HG03060 (cell line): Measurements from ENCODE around the gene C1orf159.

Source experiments
- ATAC-seq: cut with Tn5 transposase; IDR thresholded peaks from one replicate; pipeline ENCODE4 v1.9.1; 2021; ENCODE audit warnings: low read depth, moderate number of reproducible peaks; ENCODE audit not compliant: unreplicated experiment

C1orf159 gene

DNA sequence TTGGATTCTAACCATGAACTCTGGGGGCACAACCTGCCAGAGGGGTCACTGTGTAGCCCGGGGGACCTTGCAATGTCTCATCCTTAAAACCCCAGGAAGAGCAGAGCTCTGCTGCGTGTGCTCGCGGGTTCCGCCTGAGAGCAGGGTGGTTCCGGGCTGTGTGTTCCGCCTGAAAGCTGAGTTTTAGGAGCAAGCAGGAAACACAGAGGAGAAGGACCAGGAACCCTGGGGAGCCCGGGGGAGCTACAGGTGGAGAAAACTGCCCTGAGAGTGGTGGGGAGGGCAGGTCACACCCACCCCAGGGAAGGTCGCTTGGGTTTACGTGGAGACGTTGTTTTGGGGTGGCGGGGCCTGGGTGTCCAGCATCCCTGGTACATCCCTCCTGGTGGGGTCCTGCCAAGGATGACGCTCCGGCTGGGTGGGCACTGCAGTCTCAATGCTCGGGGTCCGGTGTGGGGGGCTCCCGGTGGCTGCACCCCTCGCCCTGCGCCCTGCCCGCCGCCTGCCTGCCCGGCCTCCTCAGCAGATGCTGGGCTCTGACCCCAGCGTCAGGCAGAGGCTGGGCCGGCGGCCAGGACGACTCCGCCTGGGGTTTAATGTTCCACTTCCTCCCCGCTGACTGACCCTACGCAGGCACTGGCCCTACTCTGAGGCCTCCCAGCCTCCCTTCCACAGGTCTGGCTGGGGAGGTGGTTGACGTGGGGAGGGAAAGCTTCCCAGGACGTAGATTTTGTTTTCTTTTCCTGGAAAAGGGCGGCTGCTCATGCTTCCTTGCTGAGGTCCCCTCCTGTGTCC, 17.3 kb upstream of the C1orf159 start:
- ATAC-seq: no peak

DNA sequence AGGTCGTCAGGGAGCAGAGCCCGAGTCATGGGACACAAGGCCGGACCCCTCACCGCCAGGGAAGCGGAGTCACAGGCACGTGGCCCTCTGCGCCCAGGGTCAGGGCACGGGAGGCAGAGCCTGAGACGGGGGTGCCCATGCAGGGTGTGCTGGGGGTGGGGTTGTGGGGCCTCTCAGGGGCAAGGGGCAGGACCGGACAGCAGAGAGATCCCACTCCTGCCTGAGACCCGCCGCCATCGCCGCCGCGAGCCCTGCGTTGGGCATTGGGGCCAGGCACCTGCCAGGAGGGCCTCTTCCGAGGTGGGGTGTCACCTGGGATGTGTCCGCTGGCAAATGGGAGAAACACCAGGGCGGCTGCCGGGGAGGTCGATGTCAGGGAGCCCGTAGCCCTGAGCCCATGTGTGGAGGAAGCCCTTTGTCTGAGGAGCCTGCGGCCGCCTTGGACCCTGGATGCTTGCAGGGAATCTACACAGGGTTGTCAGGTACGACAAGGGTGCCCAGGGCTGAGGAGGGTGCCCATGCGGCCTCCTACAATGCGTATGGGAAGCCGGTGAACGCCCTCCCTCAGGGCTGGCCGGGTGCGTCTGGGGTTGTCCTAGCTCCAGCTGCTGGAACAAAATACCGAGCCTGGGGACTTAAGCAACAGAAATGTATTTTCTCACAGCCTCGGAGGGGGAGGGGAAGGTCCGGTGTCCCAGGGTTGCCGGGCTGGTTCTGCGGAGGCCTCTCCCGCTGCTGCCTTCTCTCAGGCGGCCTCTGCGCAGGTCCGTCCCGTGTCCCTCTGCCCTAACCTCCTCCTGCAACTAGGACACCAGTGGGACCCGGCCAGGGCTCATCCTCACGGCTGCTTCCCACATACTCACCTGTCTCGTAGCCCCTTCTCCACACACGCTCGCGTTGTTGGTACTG, 16.4 kb upstream of the C1orf159 start:
- ATAC-seq: no peak

DNA sequence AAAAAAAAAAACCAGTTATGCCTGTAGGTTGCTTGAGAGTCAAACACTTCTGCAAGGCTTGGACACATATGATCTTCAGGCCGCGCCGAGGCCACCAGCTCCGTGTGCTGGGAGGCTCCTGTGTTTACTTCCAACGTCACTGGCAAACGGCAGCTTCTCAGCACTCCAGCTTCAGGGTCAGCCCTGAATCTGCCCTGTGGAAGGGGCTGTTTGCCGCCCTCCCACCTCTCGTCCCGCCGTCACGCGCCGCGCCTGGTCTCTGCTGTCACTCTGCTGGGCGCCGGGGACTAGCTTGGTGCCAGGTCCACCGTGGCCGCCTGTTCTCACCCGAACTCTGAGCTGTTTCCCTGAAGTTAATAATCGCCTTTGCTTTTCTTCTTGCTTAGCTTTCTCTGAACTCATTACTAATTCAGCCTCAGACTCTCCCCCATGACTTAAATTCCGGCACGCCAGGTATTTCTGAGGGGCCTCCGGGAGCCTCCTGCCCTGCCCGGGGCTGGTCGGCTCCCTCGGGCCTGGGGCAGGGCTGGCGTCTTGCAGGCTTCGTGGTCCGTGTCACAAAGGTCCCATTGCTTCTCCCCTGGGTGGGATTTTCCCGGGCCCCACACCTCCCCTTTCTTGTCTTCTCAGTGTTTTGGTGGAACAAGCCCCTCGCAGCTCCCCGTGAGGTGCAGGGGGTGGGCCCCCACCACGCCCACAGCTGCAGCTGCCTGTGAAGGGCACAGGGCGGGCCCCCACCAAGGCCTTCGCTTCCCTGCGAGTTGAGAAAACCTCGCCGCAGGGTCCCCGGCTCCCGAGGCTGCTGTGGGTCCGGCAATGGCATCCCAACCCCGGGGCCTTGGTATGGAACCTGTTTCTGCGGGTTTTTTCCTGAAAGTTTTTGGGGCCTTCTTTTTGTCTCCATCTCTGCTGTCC, 14.6 kb upstream of the C1orf159 start:
- ATAC-seq: no peak

DNA sequence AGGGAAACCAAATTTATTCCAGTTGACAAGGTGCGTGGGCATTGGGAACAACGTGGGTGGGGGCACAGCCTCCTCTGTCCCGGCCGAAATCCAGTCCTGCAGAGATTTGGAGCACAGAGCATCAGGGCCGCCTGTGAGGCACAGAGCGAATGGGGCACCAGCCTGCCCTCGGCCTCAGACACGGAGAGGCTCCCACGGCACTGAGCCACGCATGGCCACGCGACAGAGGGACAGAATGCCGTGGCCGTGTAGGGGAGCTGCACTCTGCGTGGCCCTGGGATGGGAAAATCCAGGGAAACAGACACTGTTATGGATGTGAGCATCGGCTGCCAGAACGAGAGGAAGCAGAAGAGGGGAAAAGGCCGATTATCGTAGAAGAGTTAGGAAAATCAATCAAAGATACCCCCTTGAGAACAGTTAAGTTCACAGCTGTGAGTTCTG, 13.5 kb upstream of the C1orf159 start:
- no peak for ATAC-seq

DNA sequence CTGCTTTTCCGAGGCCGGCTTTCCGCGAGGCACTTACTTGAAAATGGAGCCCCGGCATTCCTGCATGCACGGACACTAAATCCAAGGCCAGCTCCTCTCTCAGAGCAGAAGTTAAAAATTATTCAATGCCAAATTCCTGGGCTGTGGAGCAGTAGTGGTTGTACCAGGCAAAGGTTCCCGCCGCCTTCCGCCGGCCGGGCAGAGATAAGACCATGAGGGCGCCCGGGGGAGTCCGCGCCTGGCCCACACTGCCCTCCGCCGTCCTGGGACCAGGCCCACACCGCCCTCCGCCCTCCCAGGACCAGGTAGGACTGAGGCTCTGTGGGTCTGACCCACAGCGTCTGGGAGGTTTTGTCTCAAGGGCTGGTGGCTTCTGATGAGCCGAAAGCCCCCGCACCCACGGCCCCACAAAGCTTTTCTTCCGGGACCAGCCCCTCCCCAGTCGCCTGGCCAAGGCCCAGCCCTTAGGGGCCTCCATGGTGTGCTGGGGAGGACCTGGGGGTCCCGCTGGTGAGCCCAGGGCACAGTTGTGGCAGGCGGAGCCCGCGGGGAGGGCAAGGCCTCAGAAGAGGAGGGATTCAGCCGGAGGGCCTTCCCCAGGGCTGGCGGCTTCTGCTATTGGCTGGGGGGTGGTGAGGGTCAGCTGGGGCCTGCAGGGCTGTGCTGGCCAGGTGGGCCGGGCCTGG, 12.7 kb upstream of the C1orf159 start:
- no peak for ATAC-seq

DNA sequence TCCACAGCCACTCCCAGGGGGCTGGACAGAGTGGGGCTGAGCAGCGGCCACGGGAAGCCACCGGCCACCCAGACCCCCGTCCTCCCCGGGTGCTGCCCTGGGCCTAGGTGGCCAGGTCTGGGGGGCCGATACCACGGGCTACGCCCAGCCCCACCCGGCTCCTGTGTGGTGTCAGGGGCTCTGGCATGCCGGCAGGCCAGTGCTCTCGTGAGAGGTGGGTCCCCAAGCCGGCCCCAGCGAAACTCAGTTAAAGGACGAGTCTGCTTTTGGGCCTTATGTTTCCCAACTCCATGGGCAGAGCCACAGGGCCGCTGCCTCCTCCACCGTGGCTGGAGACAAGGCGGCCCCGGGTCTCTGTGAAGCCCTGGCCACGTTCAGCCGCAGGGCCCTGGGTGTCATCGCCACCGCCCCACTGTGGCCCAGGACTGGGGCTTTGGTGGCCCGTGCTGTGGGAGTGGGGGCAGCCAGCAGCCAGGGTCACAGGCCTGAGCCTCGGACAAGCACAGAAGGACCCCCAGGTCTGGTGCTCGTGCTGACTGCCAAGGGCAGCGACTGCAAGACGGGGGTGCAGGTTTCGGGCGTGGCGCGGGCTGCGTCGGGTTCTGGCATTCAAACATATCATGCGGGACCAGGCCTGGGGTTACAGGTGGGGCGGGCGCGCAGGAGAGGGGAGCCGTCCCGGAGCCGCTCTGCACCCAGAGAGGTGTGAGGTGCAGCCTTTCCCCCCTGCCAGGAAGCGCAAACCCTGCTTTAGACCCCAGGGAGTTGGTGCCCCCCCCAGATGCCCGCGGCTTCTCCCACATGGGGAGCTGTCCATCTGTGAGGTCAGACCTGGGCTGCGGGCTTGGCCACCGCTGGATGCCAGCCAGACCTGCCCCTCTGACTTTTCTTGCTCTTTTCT, 11.9 kb upstream of the C1orf159 start:
- no peak for ATAC-seq

DNA sequence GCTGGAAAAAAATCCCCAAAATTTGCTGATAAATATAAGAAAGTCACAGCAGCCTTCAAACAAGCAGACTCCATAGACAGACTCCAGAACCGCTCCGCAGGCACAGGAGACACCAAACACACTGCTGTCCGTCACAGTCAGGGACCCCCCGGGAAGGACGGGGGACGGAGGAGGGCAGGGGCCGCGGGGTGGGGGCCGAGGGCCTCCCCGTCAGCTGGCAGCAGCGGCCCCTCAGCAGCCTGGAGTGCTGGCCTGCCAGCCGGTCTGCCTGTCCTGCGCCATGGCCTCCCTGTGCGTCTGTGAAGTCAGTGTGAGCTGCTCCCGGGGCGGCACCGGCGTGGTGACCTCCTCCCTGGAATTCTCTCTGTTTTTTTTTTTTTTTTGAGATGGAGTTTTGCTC, 10.1 kb upstream of the C1orf159 start:
- ATAC-seq: no peak

DNA sequence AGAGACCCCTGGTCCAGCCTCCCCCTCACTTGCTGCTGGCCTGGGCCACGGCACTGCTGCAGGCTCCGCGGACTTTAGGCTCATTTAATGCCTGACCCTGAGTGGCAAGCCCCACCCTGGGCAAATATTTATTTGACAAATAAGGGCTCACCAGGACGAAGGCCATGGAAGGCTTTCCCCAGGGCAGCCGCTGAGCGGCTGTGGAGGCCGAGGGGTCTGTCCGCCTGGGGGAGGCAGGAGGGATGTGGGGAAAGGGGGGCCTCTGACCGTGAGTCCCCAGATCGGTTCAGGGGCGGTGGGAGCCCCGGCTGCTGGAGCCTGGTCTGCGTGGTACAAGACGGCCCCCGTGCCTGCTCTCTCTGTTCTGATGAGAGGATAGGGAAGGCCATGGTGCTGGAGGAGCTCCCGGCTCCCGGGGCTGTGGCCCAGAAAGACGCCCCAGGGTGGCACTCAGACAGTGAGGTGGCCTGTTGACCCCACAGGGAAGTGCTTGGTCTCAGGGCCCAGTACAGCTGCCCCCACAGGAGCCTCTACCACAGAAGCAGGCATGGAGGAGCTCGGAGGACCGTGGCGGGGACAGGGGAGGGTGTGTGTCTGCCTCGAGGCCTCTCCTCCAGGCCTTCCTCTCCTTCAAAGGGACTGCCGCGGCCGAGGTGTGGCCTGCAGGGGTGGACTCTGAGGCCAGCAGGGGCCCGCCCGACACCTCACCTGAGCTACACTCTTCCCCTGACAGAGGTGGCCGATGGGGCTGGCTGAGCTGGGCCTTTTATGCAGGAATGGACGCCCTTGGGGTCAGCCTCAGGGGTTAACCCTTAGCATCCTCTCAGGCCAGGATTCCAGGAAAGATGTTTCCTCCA, 9.1 kb upstream of the C1orf159 start:
- no peak for ATAC-seq

DNA sequence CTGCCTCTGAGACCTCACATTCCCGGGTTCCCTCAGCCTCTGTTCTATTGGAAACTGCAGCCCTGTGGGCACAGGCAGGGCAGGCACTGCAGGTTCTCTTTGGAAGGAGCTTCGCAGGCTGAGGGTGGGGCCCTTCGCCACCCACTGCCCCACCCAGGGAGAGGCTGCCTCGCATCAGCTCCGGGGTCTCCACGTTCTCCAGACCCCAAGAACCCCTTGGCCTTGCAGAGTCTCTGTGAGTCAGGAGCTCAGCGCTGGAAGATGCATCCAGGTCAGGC, 8.6 kb upstream of the C1orf159 start:
- ATAC-seq: no peak

DNA sequence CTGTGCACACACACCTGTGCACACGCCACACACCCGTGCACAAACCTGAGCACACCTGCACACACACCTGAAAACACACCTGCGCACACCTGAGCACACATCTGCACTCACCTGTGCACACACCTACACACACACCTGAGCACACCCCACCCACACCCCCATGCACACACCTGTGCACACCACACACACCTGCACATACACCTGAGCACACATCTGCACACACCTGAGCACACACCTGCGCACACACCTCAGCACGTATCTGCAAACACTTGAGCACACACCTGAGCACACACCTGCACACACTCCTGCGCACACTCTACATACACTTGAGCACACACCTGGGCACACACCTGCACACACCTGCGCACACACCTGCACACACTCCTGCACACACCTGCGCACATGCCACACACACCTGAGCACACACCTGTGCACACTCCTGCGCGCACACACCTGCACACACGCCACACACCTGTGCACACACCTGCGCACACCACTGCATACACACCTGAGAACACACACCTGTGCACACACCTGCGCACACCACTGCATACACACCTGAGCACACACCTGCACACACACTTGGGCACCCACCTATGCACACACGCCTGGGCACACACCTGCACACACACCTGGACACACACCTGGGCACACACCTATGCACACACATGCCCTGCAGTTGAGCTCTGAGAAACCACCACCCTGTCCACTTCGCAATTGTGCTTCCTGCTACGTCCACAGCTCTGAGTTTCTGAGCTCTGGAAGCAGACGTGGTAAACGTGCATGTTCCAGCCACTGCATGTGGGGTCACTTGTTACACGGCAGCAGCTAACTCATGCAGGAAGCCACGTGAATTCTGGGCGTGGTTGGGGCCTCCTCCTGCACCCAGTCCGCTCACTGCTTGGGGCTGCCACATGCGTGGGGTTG, 8.0 kb upstream of the C1orf159 start:
- no peak for ATAC-seq

DNA sequence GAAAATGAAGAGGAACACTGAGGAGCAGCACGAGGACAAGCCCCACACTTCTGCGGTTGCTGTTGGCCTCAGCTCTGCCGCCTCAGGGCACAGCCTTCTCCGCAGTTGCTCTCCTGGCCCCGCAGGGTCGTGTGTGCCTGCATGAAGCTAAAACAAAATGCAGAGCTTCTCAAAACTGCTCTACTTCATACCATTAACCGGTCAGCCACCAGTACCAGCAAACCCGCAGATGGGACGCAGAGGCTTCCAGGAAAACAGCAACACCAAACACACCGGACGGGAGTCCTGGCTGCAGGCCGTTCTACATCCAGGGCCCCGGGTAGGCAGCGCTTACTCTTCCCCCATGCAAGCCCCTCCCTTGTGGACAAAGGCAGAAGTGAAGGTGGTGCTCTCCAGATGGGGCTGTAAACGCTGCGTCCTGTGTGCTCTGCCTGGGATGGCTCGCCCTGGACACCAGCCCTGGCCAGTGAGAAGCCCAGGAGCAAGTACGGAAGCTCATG, 7.1 kb upstream of the C1orf159 start:
- ATAC-seq: no peak

DNA sequence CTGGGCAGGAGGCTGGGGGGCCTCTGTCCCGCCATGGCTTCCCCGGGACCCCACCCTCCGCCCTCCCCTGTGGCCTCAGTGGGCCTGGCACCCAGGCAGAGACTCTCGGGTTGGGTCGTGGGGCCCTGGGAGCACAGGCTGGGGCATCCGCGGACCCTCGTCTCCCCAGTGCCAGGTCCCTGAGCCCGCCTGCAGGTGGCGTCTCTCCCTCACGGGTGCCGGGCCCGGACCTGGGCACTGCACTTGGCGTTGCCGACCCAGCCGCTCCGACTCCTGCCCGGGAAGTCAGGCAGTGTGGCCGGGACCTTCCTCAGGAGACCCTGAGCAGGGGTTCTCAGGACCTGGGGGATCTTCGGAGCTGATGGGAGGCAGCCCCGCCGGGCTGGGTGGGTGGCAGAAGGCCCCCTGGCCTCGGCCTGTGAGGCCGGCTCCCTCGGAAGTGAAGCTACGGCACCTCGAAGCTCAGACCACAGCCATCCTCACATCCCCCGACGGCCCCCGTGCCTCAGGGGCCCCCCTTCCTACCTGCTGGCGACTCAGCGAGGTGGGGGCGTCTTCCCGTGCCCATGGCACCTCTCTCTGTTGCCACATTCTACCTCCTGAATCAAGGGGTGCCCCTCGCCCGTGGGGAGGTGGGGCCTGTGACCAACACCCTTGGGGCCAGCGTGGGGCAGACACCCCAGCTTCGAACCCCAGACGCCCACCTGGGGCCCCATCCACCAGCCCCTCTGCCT, 6.4 kb upstream of the C1orf159 start:
- no peak for ATAC-seq

DNA sequence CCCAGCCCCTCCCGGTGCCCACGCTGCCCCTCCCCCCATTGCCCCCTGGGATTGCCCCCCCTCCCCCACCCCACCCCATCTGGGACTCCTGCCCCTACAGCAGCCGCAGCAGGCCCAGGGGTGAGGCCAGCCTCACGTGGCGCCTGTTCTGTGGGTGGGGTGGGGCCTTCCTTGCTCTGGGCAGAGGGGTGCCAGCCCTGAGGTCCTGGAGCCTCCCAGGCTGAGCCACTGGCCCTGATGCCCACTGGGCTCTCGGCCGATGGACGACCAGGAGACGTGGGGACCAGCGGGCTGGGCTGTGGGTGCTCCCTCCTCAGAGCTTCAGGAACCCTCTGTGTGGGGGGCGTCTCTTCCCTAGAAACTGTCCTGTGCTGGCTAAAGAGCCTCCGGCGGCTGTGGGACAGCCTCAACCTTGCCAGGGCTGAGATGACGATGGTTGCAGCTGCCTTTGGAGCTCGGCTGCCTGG, 5.8 kb upstream of the C1orf159 start:
- ATAC-seq: no peak

DNA sequence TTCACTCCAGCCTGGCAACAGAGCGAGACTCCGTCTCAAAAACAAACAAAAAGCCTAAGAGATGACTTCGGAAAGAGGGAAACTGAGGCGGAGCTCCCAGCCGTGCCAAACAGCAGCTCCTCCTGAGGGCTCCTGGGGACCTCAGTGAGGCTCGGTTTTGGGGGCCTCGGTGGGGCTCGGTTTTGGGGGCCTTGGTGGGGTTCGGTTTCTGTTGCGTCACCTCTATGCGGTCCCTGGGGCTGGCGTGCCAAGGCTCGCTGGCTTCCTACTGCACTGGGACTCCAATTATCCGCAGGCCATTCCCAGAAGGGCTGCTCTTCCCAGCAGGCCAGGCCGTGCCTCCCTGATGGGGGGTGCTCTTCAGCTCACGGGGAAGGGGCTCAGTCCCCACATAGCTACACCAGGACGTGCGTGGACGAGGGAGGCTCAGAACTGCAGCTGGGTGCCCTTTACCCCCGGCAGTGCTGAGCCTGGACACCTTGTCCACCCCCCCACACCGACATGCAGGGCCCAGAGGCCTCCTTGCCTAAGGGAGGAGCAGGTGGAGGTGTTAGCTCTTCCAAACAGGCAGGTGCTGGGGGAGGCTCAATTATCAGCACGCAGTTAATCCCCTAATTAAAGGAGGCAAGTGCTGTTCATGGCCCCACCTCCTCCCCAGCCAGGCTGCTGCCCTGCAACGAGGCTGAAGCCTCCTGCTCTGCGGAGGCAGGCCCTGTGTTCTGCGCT, 5.1 kb upstream of the C1orf159 start:
- no peak for ATAC-seq

DNA sequence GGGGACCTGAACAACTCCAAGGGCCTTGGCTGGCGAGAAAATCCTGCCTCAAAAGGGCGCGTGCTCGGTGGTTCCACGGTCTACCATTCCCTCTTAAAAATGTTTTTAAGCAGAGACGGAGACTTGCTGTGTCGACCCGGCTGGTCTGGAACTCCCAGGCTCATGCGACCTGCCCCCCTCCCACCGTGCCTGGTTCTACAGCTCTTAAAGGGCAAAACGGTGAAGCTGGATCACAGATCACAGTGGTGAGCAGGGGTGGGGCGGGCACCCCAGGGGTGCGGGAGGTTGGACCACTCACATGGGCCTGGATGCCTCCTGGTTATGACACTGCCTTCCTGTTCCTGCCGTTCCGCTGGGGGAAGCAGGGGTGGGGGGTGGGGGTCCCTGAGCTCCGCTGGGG, 4.2 kb upstream of the C1orf159 start:
- ATAC-seq: no peak
